ENCODE data around the gene SESN3.
A peak's percentile ranks its signal among the peaks of the same experiment; 100 is the strongest.
"Not testable (repeated sequence)": the region's sequence is repeated elsewhere in the genome, so short reads cannot be mapped to it uniquely, and the experiment has no call there.

The SESN3 gene

GRCh38 chr11:95231127-95231880 lies at the start of gene SESN3:
Gene SESN3 (minus strand): TSS chr11:95231202. CDS start chr11:95230860, 342 bp downstream.
- DNase-seq (peak; percentile 97), ATAC-seq (peak; percentile 96)

GRCh38 chr11:95279921-95280868 lies 49.2 kb upstream of the SESN3 start:
- DNase-seq (no peak), ATAC-seq (no peak)

GRCh38 chr11:95277868-95278267 lies 46.9 kb upstream of the SESN3 start:
- ATAC-seq (no peak), DNase-seq (no peak)

GRCh38 chr11:95276139-95276538 lies 45.1 kb upstream of the SESN3 start:
- DNase-seq (no peak), ATAC-seq (no peak)

- not testable (repeated sequence) for DNase-seq, ATAC-seq
Measured at GRCh38 chr11:95273618-95274017, 42.6 kb upstream of the SESN3 start.

- DNase-seq = no peak
- ATAC-seq = no peak
Measured at GRCh38 chr11:95269036-95269819, 38.2 kb upstream of the SESN3 start.

- ATAC-seq = no peak
Measured at GRCh38 chr11:95268391-95268790, 37.4 kb upstream of the SESN3 start.

GRCh38 chr11:95267601-95268213 lies 36.7 kb upstream of the SESN3 start:
- DNase-seq = no peak
- no peak for ATAC-seq

More at GRCh38 chr11:95268391-95268790, 37.4 kb upstream of the SESN3 start:
- no peak for DNase-seq

GRCh38 chr11:95266751-95267374 lies 35.9 kb upstream of the SESN3 start:
- DNase-seq (no peak), ATAC-seq (no peak)

GRCh38 chr11:95264881-95265280 lies 33.9 kb upstream of the SESN3 start:
- no peak for DNase-seq
- no peak for ATAC-seq

GRCh38 chr11:95262994-95263765 lies 32.2 kb upstream of the SESN3 start:
- DNase-seq = no peak
- no peak for ATAC-seq

- DNase-seq = no peak
- no peak for ATAC-seq
Measured at GRCh38 chr11:95257456-95257971, 26.5 kb upstream of the SESN3 start.

- ATAC-seq (no peak), DNase-seq (no peak)
Measured at GRCh38 chr11:95256321-95256779, 25.3 kb upstream of the SESN3 start.

GRCh38 chr11:95255251-95256145 lies 24.5 kb upstream of the SESN3 start:
- no peak for DNase-seq

GRCh38 chr11:95254716-95255115 lies 23.7 kb upstream of the SESN3 start:
- ATAC-seq (no peak), DNase-seq (no peak)

More at GRCh38 chr11:95255251-95256145, 24.5 kb upstream of the SESN3 start:
- ATAC-seq = no peak

- DNase-seq = peak; percentile 75
Measured at GRCh38 chr11:95254131-95254704, 23.2 kb upstream of the SESN3 start.

GRCh38 chr11:95253141-95253540 lies 22.1 kb upstream of the SESN3 start:
- no peak for ATAC-seq
- DNase-seq = no peak

More at GRCh38 chr11:95254131-95254704, 23.2 kb upstream of the SESN3 start:
- peak; percentile 100 for ATAC-seq

GRCh38 chr11:95252586-95252985 lies 21.6 kb upstream of the SESN3 start:
- DNase-seq (no peak), ATAC-seq (no peak)

GRCh38 chr11:95251896-95252295 lies 20.9 kb upstream of the SESN3 start:
- not testable (repeated sequence) for ATAC-seq, DNase-seq
